Keratinocyte (primary cell): ENCODE measurements around the gene KIF5B.

Source experiments
- EZH2 ChIP-seq: IDR thresholded peaks from one replicate; pipeline ENCODE4 v1.6.1; 2012; ENCODE audit warnings: inconsistent platforms, mild to moderate bottlenecking, low read length, moderate library complexity
- TF ChIP-seq, protein P1 (sequence below), 3 experiments: IDR thresholded peaks in 1 of 3; conservative IDR thresholded peaks in 1 of 3; optimal IDR thresholded peaks in 1 of 3; 2 replicates in 2 of 3; 3 replicates in 1 of 3; pipeline versions ENCODE3 to v1.5.1; 2011; ENCODE audit warnings: low read length in 3 of 3, mild to moderate bottlenecking in 3 of 3, moderate library complexity in 2 of 3, control low read depth in 1 of 3, inconsistent platforms in 1 of 3; ENCODE audit not compliant: insufficient read depth in 2 of 3; ENCODE audit errors: extremely low read depth in 1 of 3

DNA sequence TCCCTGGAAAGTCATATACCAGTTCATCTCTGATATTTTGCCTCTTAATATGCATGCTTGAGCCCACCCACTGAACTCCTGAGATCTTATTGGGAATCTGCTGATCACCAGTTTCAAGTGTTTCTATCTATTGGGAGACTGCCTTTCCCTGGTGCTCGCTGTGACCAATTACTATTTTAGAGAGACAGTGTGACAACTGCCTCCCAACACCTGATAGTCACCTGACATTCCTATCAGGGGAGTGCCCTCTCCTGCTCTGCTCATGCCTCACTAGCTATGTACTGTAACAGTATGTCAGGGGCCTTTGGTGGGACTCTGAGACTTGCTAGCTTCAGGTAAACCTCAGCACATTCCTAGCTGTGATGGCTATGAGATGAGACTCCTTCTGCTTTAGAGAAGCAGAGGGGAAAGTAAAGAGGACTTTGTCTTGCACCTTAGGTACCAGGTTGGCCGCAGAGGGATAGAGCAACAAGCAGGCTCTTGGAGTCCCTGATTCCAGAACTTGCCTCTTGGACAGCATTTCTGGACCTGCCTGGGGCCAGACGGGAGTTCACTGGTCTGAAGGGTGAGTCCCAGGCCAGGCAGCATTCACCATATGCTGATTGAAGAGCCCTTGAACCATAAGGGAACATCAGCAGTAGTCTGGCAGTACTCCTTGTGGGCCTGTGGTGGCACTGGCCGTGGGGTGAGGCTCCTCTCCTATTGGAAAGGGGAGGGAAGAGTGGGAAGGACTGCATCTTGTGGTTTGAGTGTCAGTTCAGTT lies 93.2 kb downstream of the KIF5B start:
- TF ChIP-seq, protein P1, sequence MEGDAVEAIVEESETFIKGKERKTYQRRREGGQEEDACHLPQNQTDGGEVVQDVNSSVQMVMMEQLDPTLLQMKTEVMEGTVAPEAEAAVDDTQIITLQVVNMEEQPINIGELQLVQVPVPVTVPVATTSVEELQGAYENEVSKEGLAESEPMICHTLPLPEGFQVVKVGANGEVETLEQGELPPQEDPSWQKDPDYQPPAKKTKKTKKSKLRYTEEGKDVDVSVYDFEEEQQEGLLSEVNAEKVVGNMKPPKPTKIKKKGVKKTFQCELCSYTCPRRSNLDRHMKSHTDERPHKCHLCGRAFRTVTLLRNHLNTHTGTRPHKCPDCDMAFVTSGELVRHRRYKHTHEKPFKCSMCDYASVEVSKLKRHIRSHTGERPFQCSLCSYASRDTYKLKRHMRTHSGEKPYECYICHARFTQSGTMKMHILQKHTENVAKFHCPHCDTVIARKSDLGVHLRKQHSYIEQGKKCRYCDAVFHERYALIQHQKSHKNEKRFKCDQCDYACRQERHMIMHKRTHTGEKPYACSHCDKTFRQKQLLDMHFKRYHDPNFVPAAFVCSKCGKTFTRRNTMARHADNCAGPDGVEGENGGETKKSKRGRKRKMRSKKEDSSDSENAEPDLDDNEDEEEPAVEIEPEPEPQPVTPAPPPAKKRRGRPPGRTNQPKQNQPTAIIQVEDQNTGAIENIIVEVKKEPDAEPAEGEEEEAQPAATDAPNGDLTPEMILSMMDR (optimal IDR thresholded peaks at IDR 0.05 in 1 of 3, IDR thresholded peaks at IDR 0.05 in 1 of 3, conservative IDR thresholded peaks at IDR 0.05 in 1 of 3; ENCODE audit: extremely low read depth in 1 of 3, insufficient read depth in 2 of 3, low read length in 3 of 3) = no peak
- no peak for TF ChIP-seq EZH2
